ENCODE results near the gene GPR45.
"Not testable (repeated sequence)": the region's sequence is repeated elsewhere in the genome, so short reads cannot be mapped to it uniquely, and the experiment has no call there.

GPR45 gene, protein sequence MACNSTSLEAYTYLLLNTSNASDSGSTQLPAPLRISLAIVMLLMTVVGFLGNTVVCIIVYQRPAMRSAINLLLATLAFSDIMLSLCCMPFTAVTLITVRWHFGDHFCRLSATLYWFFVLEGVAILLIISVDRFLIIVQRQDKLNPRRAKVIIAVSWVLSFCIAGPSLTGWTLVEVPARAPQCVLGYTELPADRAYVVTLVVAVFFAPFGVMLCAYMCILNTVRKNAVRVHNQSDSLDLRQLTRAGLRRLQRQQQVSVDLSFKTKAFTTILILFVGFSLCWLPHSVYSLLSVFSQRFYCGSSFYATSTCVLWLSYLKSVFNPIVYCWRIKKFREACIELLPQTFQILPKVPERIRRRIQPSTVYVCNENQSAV

GRCh38 chr2:105241443-105241842, at the start of gene GPR45:
GPR45 (plus strand) TSS chr2:105241743; CDS start chr2:105241859, 116 bp downstream.
- DNase-seq (ENCODE audit: low read depth) = no peak

DNA sequence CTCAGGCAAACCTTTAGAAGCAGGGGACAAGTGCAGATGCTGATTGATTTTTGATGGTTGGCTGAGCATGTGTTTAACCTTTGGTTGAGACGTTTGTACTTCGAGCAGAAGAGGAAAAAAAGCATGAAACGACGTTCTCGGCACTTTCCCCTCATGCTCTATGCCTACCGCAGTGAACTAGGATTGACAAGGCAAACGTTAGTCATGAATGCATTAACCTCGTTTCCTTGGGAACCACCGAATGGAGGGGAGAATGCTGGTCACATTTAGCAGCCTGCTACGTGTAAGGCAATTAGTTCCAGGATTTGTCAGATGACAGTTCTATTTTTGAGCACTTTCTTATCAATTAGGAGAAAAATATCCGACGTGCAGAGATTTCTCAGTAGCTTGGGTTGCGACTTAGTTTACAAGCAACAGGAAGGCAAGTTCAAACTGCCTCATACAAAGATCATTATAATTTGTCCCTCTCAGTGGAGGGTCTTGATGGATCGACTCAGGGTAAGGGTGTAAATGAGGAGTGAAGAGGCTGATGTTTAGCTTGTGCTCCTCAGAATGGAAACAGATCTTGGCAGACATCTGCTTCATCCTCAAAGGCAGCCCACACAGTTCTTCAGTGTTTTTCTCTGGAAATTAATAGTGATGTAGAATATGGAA, 47.4 kb upstream of the GPR45 start:
- no peak for DNase-seq (ENCODE audit: low read depth)

- DNase-seq (ENCODE audit: low read depth) = no peak
Measured at GRCh38 chr2:105196651-105197050, 44.9 kb upstream of the GPR45 start.

DNA sequence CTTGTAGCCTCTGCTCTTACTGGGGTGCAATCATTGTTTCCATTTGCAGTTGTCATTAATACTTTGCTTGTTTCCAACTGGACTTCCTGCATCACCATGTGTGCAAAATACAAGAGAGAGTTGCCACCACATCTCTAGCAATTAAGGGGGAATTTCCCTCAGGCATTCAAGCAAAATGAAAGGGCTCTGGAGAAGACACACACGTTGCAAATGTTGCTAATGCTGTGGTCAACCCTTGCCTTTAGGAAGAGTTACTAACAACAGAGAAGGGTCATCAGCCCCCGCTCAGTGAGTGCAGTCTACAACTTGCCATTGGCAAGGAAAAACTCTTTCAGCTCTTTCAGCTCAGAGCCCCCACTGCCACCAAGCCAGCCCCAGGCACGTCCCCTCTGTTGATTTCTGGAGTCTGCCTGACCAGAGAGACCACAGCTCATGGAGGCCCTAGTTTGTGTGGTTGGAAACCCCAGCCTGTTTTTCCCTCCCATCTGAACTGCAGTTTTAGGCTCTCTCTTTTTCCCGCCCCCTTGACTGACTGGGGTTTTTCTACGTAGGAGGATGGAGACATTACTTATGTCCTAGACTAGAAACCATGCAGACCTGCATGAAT, 25.9 kb upstream of the GPR45 start:
- DNase-seq (ENCODE audit: low read depth) = no peak

DNA sequence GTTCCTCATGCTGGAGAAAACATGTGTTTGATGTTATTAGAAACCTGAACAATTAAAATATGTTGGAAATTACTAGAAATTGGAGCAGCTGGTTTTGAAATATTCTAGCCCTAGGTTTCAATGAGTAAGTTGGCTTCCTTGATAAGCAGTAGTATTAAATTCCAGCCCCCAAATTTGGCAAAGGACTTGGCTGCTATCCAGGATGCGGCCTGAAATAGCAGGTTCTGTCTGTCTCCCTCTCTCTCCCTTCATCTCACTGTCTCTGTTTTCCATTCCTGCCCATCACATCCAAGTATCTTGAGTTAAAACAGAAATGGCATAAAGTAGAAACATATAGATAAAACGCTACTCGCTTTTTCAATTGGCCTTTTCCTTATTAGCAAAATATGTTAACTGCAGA, 20.9 kb upstream of the GPR45 start:
- DNase-seq (ENCODE audit: low read depth) = no peak

GRCh38 chr2:105224444-105224843, 17.1 kb upstream of the GPR45 start:
- no peak for DNase-seq (ENCODE audit: low read depth)

GRCh38 chr2:105231232-105231619, 10.3 kb upstream of the GPR45 start:
- no peak for DNase-seq (ENCODE audit: low read depth)

DNA sequence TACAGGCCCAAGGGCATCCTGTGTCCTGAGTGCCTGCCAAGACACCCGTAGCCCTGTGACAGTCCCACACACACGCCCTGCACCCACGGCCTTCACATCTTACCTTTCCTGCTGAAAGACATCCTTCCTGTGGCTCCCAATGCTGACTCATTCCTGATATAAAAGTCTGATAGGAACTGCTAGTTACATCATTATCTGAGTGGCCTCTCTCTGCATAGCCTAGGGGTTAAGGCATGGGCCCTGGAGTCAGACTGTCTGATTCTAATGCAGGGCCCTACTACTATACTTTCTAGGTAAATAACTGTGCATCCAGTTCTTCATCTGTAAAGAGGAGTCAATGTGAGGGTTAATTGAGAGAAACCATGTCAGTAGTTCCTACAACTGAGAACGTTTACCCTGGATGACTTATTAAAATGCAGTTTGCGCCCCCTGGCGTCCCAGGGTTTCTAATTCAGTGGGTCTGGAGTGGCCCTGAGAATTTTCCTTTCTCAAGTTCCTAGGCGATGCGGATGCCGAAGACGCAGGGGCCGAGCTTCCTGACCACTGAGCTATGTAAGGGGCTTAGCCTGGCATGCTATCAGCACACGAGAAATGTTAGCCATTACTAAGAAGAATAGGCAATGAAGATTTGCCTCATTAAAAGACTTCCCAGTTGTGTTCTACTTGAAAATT, 6.0 kb upstream of the GPR45 start:
- peak; percentile 80 for DNase-seq (ENCODE audit: low read depth)

- no peak for DNase-seq (ENCODE audit: low read depth)
Measured at GRCh38 chr2:105236060-105236424, 5.5 kb upstream of the GPR45 start.

DNA sequence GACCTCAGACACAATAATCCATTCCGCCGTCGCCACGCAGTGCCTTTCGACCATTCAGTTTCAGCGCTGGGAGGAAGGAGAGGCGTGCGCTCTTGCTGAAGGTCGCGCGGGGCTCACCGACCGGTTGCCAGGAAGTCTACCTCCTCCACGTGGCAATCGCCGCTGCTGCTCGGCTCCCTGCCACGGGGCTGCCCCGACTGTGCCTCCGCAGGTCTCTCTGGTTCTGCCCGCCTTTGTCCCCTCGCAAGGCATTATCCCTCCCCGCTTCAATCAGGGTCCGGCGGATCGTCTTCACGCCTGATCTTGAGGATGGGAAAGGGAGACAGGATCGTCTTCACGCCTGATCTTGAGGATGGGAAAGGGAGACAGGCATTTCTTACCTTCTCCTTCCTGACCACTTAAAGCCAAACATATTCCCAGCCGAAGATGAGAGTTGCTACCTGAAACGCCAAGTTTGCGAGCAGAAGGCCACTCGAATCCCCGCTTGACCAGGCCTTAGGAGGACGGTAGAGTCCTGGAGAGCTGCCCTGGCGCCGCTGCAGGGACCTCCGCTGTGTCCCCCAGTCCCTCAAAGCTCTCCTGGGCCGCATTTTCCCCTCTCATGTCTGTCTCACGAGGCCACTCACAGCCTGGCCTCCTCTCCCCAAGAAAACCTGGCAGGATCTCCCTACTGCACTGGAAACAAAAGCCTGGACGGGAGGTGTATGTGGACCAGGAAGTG, 4.3 kb upstream of the GPR45 start:
- no peak for DNase-seq (ENCODE audit: low read depth)

DNA sequence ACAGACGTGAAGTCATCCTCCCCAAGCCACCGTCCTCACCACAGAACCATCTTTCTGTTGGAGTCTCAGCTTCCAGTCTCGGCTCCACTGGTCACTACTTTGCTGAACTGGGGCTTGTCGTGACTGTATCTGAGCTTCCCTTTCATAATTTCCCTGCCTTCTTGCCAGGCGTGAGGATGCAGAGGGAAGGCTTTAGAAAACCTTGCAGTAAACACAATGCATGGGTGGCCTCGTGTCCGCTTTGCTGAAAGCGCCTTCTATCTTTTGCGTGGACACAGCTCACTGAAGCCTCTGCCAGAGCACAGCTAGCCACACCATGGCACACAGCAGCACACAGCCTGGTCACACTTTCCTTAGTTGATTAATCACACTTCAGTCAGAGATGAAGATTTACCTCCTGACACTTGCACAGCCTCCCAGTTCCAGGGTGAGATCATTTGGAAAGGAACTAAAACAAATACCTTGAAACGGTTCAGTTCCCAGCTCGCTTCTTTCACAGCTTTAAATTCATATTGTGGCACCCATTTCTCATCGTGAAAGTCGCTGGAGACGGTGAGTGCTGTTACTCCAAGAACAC, 2.8 kb upstream of the GPR45 start:
- peak; percentile 15 for DNase-seq (ENCODE audit: low read depth)

DNA sequence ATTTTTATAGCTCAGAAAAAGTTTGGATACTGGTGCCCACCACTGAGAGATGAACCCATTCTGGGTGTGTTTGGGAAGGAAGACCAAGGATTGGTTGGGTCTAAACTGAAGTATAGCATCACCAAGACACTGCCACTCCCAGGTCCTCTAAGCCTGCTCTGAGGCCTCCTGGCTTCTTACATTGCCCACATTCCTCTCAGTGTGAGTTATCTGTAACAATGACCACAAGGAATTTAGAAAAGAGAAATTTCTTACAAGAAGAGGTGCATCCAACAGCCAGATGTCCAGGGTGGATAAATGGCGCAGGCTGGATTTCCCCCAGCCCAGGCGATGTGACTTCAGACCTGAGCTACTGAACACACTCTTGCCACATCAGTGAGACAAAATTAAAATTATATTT, 1.6 kb upstream of the GPR45 start:
- peak; percentile 96 for DNase-seq (ENCODE audit: low read depth)

DNA sequence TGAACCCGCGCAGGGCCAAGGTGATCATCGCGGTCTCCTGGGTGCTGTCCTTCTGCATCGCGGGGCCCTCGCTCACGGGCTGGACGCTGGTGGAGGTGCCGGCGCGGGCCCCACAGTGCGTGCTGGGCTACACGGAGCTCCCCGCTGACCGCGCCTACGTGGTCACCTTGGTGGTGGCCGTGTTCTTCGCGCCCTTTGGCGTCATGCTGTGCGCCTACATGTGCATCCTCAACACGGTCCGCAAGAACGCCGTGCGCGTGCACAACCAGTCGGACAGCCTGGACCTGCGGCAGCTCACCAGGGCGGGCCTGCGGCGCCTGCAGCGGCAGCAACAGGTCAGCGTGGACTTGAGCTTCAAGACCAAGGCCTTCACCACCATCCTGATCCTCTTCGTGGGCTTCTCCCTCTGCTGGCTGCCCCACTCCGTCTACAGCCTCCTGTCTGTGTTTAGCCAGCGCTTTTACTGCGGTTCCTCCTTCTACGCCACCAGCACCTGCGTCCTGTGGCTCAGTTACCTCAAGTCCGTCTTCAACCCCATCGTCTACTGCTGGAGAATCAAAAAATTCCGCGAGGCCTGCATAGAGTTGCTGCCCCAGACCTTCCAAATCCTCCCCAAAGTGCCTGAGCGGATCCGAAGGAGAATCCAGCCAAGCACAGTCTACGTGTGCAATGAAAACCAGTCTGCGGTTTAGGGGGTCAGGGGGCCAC, 897 bp downstream of the GPR45 start:
- DNase-seq (ENCODE audit: low read depth) = no peak

- no peak for DNase-seq (ENCODE audit: low read depth)
Measured at GRCh38 chr2:105243961-105244360, 2.4 kb downstream of the GPR45 start.

- no peak for DNase-seq (ENCODE audit: low read depth)
Measured at GRCh38 chr2:105244451-105244850, 2.9 kb downstream of the GPR45 start.

- no peak for DNase-seq (ENCODE audit: low read depth)
Measured at GRCh38 chr2:105248316-105249070, 7.0 kb downstream of the GPR45 start.

DNA sequence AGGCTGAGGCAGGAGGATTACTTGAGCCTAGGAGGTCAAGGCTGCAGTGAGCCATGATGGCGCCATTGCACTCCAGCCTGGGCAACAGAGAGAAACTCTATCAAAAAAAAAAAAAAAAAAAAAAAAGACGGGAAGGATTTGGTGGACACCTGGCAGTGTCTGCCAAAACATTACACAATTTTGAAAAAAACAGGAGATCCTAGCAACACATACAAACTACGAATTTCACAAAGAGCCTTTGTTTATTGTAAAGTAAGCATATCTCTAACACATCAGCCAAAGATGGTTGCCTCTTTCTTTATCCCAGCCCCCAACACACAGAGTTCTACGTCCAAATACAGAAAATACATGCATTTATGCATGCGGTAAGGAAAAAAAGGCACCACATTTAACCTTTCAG, 7.6 kb downstream of the GPR45 start:
- DNase-seq (ENCODE audit: low read depth) = peak; percentile 47

GRCh38 chr2:105249891-105250290, 8.3 kb downstream of the GPR45 start:
- no peak for DNase-seq (ENCODE audit: low read depth)

DNA sequence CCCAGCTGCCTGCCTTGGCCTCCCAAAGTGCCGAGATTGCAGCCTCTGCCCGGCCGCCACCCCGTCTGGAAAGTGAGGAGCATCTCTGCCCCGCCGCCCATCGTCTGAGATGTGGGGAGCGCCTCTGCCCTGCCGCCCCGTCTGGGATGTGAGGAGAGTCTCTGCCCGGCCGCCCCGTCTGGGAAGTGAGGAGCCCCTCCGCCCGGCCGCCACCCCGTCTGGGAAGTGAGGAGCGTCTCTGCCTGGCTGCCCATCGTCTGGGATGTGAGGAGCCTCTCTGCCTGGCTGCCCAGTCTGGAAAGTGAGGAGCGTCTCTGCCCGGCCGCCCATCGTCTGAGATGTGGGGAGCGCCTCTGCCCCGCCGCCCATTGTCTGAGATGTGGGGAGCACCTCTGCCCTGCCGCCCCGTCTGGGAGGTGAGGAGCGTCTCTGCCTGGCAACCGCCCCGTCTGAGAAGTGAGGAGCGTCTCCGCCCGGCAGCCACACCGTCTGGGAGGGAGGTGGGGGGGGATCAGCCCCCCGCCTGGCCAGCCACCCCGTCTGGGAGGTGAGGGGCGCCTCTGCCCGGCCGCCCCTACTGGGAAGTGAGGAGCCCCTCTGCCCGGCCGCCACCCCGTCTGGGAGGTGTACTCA, 9.6 kb downstream of the GPR45 start:
- not testable (repeated sequence) for DNase-seq (ENCODE audit: low read depth)

GRCh38 chr2:105252271-105252670, 10.7 kb downstream of the GPR45 start:
- no peak for DNase-seq (ENCODE audit: low read depth)

All from amniotic epithelial cell (primary cell).